Left ventricle myocardium superior (tissue), 1 donor: ENCODE results near the gene DDAH1. TPM values are rescaled to one million over a fixed set of nuclear protein-coding genes. Genes with fewer than 3 reads are reported as not detected.

Experiments
- ATAC-seq: fragments of 200-7000 bp; cut with Tn5 transposase; one replicate; pipeline ENCODE4 v1.9.1; 2020; ENCODE audit warnings: mild to moderate bottlenecking, moderate library complexity
- DNase-seq: peaks from one replicate; pipeline ENCODE4 v3.0.0-alpha.2; 2020
- intact Hi-C: fragments of 100-400 bp; cut with micrococcal nuclease; formaldehyde crosslinking; loops from one replicate; pipeline ENCODE4 v1.11.0; 2022
- total RNA-seq: library from RNA; stranded (reverse); fragmentation: NEBNext Ultra II Directional; extraction: Animal tissue kit (Norgen Biotek cat#: 25700); gene quantifications from one replicate; pipeline ENCODE4 v1.2.1, GENCODE V29; 2021
- donor health status: DM: no; HTN: yes; CAD: no; lungs with severe emphysema.

DDAH1 gene
- total RNA-seq, 1 donor from 2014 or later, result 4.1 TPM

GRCh38 chr1:85320371-85321131 lies 144.4 kb downstream of the DDAH1 start:
- no peak for ATAC-seq
- intact Hi-C loops, result no loop called here
- no peak for DNase-seq

DNA sequence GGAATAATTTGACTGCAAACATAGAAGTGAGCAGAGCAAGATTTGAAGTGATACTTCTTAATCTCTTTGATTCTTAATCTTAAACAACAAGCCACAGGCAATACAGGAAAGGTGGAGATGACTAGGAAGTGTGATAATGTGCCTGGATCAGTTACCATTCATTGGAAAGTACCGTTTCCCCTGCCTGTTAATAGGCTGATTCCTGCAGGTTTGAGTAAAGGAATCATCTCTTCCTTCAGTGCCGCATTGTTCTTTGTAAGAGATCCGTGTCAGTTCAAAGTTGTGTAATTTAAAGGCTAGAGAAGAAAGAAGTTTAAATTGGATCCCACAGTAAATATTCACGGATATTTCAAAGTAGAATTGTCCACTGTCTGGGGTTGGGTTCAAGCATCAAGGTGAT lies 145.0 kb downstream of the DDAH1 start:
- intact Hi-C loops, result no loop called here
- DNase-seq (no peak), ATAC-seq (no peak)

GRCh38 chr1:85319491-85319890 lies 145.5 kb downstream of the DDAH1 start:
- intact Hi-C loops, result no loop called here
- DNase-seq, result no peak
- no peak for ATAC-seq

DNA sequence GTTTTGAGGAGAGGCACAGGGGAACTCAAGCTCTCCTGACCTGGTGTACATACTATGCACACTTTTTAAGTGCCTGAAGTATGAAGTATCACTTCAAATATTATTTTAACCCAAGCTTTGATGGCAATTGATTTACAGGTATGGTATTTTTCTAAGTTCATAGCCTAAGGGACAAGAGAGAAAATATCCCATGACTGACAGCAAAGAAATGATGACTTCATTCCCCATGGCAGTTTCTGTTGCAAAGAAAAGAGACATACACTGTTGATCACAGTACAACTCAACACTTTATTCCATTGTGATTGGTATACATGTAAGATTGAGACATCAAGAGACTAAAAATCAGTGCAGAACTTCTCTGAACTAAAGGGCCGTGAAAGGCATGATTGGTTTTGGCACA lies 146.7 kb downstream of the DDAH1 start:
- ATAC-seq (no peak), DNase-seq (no peak)
- intact Hi-C loops, result no loop called here

- intact Hi-C loops, result no loop called here
Observed at GRCh38 chr1:85317560-85317959, 147.4 kb downstream of the DDAH1 start.

DNA sequence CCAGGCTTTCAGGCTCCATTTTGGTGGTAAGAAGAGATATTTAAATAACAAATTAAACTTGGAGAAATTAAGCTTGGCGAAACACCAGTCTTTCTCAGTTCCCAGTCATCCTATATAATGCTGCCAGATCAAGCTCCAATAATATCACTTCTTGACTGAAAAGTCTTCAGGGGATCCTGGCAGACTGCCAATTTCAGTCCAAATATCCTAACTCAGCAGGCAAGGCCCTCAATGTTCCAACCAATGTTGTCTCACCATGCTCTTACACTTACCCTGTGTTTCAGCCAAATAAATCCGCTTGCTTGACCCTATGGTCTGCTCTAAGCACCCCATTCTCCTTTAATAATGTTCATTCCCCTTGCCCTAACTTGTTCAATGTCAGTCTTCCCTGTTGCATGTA lies 148.6 kb downstream of the DDAH1 start:
- intact Hi-C loops, result no loop called here
- DNase-seq (no peak), ATAC-seq (no peak)

More at GRCh38 chr1:85317560-85317959, 147.4 kb downstream of the DDAH1 start:
- DNase-seq (no peak), ATAC-seq (no peak)

DNA sequence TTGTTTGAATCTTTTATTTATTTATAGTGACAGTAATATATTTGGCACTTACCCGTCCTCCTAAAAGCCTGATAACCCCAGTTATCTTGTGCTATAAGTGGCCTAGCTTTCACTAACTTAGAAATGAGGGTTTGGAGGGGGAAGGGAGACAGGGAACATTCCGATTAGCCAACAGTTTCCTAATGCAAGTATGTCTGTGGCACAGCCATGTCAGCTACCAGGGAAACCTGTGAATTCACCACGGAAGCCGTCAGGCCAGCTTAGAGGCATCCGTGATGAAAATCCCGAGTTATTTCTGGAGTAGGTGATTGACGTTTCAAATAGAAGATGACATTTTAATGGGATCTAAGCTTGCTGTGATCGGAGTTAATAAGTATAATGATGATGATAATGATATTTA lies 149.2 kb downstream of the DDAH1 start:
- intact Hi-C loops, result no loop called here
- DNase-seq (no peak), ATAC-seq (peak; percentile 86)

DNA sequence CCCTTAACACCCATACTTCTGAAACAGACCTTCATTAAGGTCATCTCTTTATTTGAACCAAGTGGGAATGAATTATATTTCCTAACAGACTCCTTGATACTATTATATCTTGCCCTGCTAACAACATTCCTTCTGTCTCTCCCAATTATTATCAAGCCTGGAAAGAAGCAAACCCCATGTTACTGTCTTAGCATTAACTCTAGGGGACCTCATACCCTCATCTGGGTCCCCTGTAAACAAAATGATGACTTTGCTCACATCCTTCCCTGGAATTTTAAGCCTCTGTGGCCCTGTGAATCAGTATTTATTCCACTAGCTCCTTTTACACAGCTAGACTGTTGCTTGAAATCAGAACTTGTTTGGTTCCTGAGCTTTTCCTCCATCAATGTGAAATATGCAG lies 150.2 kb downstream of the DDAH1 start:
- intact Hi-C loops, result no loop called here
- ATAC-seq, result no peak

DNA sequence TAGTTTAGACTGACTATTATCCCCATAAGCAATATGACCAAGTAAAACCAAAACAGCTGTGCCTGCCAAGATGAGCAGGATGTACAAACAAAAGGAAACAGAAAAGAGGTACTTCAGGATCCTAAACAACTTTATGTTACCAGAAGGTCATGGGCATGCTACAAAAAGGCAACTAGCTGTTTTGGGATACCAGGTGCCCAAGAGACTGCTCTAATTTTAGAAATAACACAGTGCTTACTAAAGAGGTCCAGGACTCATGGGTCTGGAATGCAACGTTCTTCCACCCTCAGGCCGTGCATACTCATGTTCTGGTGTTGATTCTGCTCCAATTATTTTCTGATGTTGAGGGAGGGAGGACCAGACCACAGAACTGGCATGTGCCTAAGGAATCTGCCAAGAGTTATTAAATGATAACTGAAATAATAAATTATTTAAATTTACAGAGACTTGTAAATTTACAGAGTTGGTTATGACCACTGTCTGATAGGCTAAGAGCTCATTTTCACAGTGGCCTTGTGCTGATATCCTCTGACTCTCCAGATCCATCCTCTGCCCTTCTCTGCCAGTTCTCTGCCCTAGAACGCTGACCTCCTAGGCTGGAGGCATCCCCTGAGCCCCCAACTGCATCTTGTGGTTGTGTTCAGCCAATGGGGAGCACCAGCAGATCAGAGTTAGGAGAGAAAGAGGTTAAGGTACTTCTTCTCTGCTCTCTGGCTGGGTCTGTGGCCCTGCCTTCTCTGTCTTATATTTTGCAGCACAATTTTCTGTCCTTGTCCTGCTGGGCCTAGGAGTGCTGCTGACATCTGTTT lies 150.9 kb downstream of the DDAH1 start:
- ATAC-seq (peak; percentile 91), DNase-seq (no peak)
- intact Hi-C loops, result no loop called here

More for the DNA sequence above, 150.2 kb downstream of the DDAH1 start:
- no peak for DNase-seq

- no peak for DNase-seq
- intact Hi-C loops, result no loop called here
- no peak for ATAC-seq
Observed at GRCh38 chr1:85311818-85312217, 153.1 kb downstream of the DDAH1 start.

DNA sequence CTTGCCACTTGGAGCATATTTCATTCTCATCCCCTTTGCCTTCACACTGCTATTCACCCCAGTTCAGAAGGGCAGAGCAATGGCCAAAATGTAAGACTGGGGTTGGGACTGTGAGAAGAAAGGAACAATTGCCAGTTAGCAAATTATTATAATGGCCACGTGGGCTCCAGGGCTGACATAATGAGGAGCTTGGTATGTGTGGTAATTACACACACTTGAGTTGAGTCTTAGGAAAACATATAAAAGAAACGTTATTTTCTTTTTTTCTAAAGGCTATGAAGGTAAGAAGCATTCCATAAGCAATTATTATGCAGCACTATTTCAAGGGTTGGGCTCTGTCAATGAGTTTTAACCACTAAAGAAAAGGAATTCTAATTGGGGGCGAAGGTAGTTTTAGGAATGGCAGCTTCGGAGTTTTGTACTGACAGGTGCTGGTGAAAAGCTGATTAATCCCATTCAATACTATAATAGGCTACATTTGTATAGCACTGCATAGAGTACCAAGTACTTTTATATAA lies 156.1 kb downstream of the DDAH1 start:
- DNase-seq (no peak), ATAC-seq (no peak)
- intact Hi-C loops, result loop anchor here (2.0 to 5.0 kb wide), 3 partner anchors 88 to 383 kb away; no protein-coding TSS in a partner anchor

GRCh38 chr1:85307987-85308832 lies 156.7 kb downstream of the DDAH1 start:
- ATAC-seq, result peak; percentile 99
- intact Hi-C loops, result loop anchor here (2.0 to 5.0 kb wide), 3 partner anchors 89 to 384 kb away; no protein-coding TSS in a partner anchor

GRCh38 chr1:85306236-85306635 lies 158.7 kb downstream of the DDAH1 start:
- intact Hi-C loops, result loop anchor here (5.0 kb wide), 2 partner anchors 196 to 386 kb away; no protein-coding TSS in a partner anchor
- ATAC-seq, result no peak
- DNase-seq, result no peak

More at GRCh38 chr1:85307987-85308832, 156.7 kb downstream of the DDAH1 start:
- peak; percentile 93 for DNase-seq

- intact Hi-C loops, result no loop called here
- DNase-seq (no peak), ATAC-seq (no peak)
Observed at GRCh38 chr1:85303440-85304162, 161.4 kb downstream of the DDAH1 start.

DNA sequence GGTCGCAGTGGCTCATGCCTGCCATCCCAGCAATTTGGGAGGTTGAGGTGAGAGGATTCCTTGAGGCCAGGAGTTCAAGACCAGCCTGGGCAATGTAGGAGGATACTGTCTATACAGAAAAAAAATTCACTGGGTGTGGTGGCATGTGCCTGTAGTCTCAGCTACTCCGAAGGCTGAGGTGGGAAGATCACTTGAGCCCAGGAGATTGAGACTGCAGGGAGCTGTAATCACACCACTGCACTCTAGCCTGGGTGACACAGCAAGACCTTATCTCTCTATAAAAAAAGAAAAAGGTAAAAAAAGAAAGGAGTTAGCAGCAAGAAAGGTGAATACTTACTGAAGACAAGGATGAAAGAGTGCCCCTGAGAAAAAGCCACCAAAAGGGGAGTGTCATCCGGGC lies 164.8 kb downstream of the DDAH1 start:
- DNase-seq, result no peak
- intact Hi-C loops, result no loop called here

GRCh38 chr1:85297855-85298629 lies 166.9 kb downstream of the DDAH1 start:
- ATAC-seq (peak; percentile 84), DNase-seq (no peak)
- intact Hi-C loops, result no loop called here

More for the DNA sequence above, 164.8 kb downstream of the DDAH1 start:
- ATAC-seq, result no peak

DNA sequence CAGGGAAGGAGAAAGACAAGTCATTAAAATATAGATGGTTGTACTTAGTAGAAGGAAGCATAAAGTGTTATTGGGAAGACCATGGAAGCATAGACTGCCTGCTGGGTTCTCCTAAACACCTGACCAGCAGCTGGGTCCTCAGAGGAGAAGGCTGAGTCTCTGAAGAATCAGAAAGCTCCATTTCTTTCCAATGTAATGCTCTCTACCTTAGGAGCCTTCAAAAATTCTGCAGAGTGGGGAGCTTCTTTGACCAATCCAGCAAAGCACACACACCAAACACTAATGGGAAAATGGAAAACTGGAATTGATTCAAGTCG lies 167.5 kb downstream of the DDAH1 start:
- intact Hi-C loops, result no loop called here
- DNase-seq, result no peak
- no peak for ATAC-seq

DNA sequence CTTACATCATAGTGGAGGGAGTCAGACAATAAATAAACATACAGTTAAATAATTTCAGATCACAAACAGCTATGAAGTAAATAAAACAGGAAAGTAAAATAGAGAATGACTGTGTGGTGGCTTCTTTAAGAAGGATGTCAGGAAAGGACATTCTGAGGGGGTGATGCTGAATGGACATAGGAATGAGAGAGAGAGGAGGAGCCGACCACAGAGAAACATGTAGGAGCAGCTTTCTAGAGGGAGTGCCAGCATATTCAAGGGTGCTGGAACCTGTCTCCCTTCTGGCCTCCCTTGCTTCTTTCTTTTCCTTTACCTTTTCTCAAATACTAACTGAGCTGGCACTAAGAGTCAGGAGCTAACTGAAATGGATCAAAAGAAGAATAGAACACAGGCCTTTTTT lies 168.0 kb downstream of the DDAH1 start:
- no peak for ATAC-seq
- no peak for DNase-seq

More for the DNA sequence above, 168.0 kb downstream of the DDAH1 start:
- intact Hi-C loops, result no loop called here
